ENCODE measurements around the gene CDH24.

CDH24 gene

GRCh38 chr14:23043145-23043544, 14.2 kb downstream of the CDH24 start:
- no peak for DNase-seq

GRCh38 chr14:23042162-23042965, 15.0 kb downstream of the CDH24 start, which contains the start of gene PSMB11:
TSS of gene PSMB11 (plus strand) at chr14:23042212. CDS start at chr14:23042226, 14 bp downstream.
- DNase-seq: no peak

GRCh38 chr14:23041729-23042128, 15.6 kb downstream of the CDH24 start:
- no peak for DNase-seq

- no peak for DNase-seq
These were observed 17.2 kb downstream of the CDH24 start for GRCh38 chr14:23040100-23040499.

- DNase-seq: no peak
These were observed 21.8 kb downstream of the CDH24 start for GRCh38 chr14:23035303-23036144.

- peak; percentile 94 for DNase-seq
These were observed 22.6 kb downstream of the CDH24 start, which contains the start of gene PSMB5 for GRCh38 chr14:23034498-23035302. TSS of gene PSMB5 (minus strand) at chr14:23034900. CDS start at chr14:23034881, 19 bp downstream.

- no peak for DNase-seq
These were observed 23.4 kb downstream of the CDH24 start for GRCh38 chr14:23033801-23034497.

GRCh38 chr14:23033251-23033727, 24.0 kb downstream of the CDH24 start:
- no peak for DNase-seq

- DNase-seq: no peak
These were observed 26.4 kb downstream of the CDH24 start for GRCh38 chr14:23030936-23031335.

GRCh38 chr14:23028799-23029198, 28.5 kb downstream of the CDH24 start:
- no peak for DNase-seq

GRCh38 chr14:23025151-23025814, 32.0 kb downstream of the CDH24 start:
- peak; percentile 26 for DNase-seq

- no peak for DNase-seq
These were observed 32.7 kb downstream of the CDH24 start for GRCh38 chr14:23024612-23025075.

- no peak for DNase-seq
These were observed 33.5 kb downstream of the CDH24 start for GRCh38 chr14:23023795-23024152.

- DNase-seq: no peak
These were observed 34.1 kb downstream of the CDH24 start for GRCh38 chr14:23023022-23023794.

- DNase-seq: no peak
These were observed 35.4 kb downstream of the CDH24 start for GRCh38 chr14:23021889-23022442.

- no peak for DNase-seq
These were observed 35.9 kb downstream of the CDH24 start for GRCh38 chr14:23021434-23021833.

- DNase-seq: no peak
These were observed 36.9 kb downstream of the CDH24 start for GRCh38 chr14:23020143-23021128.

- DNase-seq: no peak
These were observed 39.2 kb downstream of the CDH24 start for GRCh38 chr14:23018107-23018506.

- DNase-seq: no peak
These were observed 40.2 kb downstream of the CDH24 start for GRCh38 chr14:23017091-23017490.

Data from fibroblast of skin of right quadriceps (primary cell).